ENCODE data around the gene AMIGO1.
"Not testable (repeated sequence)": the region's sequence is repeated elsewhere in the genome, so short reads cannot be mapped to it uniquely, and the experiment has no call there.

Gene AMIGO1

GRCh38 chr1:109485001-109485400 is 24.5 kb downstream of the AMIGO1 start:
- in situ Hi-C loops (cut with HindIII; ENCODE audit: low sequenced_read_pairs): no loop called here

GRCh38 chr1:109484519-109484975 is 25.0 kb downstream of the AMIGO1 start:
- in situ Hi-C loops (cut with HindIII; ENCODE audit: low sequenced_read_pairs): no loop called here

GRCh38 chr1:109483672-109484518 is 25.6 kb downstream of the AMIGO1 start, which contains the start of gene ATXN7L2:
ATXN7L2 (plus strand) TSS chr1:109483905; CDS start chr1:109483954, 49 bp downstream.
- in situ Hi-C loops (cut with HindIII; ENCODE audit: low sequenced_read_pairs): no loop called here

DNA sequence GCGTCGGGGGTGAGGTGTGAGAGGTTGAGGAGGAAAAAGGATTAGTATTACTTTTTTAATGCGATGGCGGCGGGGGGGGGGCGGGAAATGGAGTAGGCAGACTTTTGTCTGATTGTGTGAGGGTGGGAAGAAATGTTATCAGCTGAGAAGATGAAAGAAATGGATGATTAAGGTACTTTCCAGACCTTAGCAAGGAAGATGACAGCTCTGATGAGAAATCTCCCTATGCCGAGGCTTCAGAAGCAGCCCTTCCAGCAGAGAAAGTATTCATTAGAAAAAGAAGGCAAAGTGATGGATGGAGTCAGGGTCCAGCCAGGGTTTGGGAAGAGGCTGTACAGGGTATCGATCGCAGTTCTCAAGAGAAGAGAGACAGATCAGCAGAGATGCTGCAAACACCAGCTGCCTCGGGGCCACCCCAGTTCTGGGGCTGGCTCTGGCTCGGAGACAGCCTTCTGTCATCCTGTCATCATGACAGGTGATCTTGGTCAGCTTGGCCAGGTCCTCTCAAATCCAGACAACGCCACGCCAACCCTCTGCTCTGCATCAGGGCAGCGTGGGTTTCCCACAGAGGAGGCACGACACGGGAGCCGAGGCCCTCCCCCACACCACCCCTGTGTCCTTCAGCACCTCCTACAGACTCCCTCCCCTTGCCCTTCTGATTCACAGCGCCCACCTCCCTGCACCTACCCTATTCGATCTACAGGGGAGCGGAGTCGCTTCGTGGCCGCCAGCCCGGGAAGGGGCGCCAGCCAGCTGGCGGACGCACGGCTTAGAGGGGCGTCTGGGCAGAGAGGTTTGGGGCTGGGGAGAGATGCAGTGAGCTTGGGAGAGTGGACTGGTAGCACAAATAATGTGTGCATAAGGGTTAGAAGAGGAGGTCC is 26.5 kb downstream of the AMIGO1 start:
- in situ Hi-C loops (cut with HindIII; ENCODE audit: low sequenced_read_pairs): no loop called here

GRCh38 chr1:109482242-109482641 is 27.3 kb downstream of the AMIGO1 start:
- in situ Hi-C loops (cut with HindIII; ENCODE audit: low sequenced_read_pairs): no loop called here

GRCh38 chr1:109481646-109482045 is 27.9 kb downstream of the AMIGO1 start:
- in situ Hi-C loops (cut with HindIII; ENCODE audit: low sequenced_read_pairs): no loop called here

DNA sequence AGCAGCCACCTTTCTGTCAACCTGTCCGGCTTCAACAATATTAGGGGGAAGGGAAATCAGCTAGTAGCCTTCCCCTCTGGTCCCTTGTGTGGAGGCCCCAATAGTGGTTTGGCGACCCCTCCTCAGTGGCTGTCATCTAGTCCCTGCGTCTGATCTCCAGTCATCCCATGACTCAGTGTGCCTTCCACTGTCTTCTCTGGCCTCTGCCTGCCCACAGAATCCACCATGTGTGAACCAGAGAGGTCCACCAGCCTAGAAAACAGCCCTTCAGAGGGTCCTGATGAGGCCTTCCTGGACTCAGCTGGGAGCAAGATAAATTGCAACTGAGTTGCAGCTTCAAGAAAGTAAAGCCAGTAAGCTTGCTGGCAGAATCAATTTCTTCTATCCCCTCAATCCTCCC is 29.6 kb downstream of the AMIGO1 start:
- in situ Hi-C loops (cut with HindIII; ENCODE audit: low sequenced_read_pairs): no loop called here

- in situ Hi-C loops (cut with HindIII; ENCODE audit: low sequenced_read_pairs): no loop called here
Measured at GRCh38 chr1:109479311-109479710, 30.2 kb downstream of the AMIGO1 start.

DNA sequence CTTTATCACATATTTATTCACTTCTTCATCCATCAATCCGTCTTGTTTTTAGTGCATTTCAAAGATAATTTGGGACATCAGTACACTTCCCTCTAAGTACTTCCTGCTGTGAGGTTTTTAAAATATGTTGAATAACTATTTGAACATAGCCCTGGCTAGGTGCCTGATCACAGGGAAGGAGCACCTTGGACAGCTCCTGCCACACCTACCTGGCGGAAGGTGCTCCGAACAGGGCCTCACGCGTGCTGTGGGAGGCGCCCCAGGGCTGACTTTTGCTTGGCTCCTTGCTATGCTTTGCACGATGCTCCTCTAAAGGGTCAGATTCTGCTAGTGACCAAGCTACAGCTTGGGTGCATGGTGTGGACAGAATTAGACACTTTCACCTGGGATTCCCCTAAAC is 30.7 kb downstream of the AMIGO1 start:
- in situ Hi-C loops (cut with HindIII; ENCODE audit: low sequenced_read_pairs): no loop called here

GRCh38 chr1:109477821-109478220 is 31.7 kb downstream of the AMIGO1 start:
- in situ Hi-C loops (cut with HindIII; ENCODE audit: low sequenced_read_pairs): no loop called here

GRCh38 chr1:109476825-109477224 is 32.7 kb downstream of the AMIGO1 start:
- in situ Hi-C loops (cut with HindIII; ENCODE audit: low sequenced_read_pairs): no loop called here

- in situ Hi-C loops (cut with HindIII; ENCODE audit: low sequenced_read_pairs): no loop called here
Measured at GRCh38 chr1:109475261-109475660, 34.3 kb downstream of the AMIGO1 start.

- in situ Hi-C loops (cut with HindIII; ENCODE audit: low sequenced_read_pairs): no loop called here
Measured at GRCh38 chr1:109474697-109475096, 34.8 kb downstream of the AMIGO1 start.

GRCh38 chr1:109473284-109474057 is 36.1 kb downstream of the AMIGO1 start:
- in situ Hi-C loops (cut with HindIII; ENCODE audit: low sequenced_read_pairs): not testable (repeated sequence)

DNA sequence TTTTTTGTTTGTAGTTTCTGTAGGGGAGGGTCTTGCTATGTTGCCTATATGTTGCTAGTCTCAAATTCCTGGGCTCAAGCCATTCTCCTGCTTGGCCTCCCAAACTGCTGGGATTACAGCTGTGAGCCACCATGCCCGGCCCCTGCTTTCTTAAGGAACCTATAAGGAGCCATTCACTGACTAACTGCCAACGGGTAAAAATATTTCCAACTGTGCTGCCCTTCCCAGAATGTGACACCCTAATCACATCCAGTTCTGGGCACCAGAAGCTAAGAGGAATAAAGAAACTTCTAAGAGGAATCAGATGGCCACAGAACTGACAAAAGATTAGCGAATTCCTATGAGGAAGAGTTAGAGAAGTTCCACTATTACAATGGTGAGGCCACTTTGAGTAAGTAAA is 36.7 kb downstream of the AMIGO1 start:
- in situ Hi-C loops (cut with HindIII; ENCODE audit: low sequenced_read_pairs): no loop called here

DNA sequence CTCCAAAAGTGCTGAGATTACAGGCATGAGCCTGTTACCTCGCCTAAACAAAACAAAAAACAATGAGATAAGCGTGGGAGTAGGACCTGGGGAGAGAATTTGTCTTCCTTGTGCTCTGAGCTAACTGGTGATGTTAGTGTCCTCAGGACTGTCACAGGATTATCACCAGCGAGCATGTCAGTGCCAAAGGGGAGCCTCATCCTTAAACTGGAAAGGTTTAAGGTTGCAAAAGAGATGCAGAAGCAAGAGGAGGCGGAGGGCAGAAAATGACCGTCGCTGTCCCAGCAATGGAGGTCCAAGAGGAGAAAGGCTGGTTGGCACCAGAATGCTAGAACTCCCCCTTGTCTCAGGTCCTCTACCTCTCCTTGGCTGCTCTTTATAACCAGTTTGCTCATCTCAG is 39.3 kb downstream of the AMIGO1 start:
- in situ Hi-C loops (cut with HindIII; ENCODE audit: low sequenced_read_pairs): no loop called here

- in situ Hi-C loops (cut with HindIII; ENCODE audit: low sequenced_read_pairs): no loop called here
Measured at GRCh38 chr1:109468903-109469302, 40.6 kb downstream of the AMIGO1 start.

- in situ Hi-C loops (cut with HindIII; ENCODE audit: low sequenced_read_pairs): no loop called here
Measured at GRCh38 chr1:109468061-109468460, 41.5 kb downstream of the AMIGO1 start.

- in situ Hi-C loops (cut with HindIII; ENCODE audit: low sequenced_read_pairs): no loop called here
Measured at GRCh38 chr1:109467301-109467777, 42.2 kb downstream of the AMIGO1 start.

- in situ Hi-C loops (cut with HindIII; ENCODE audit: low sequenced_read_pairs): no loop called here
Measured at GRCh38 chr1:109466452-109467300, 42.9 kb downstream of the AMIGO1 start, which contains the start of gene SYPL2. SYPL2 (plus strand) TSS chr1:109466546; CDS start chr1:109466844, 298 bp downstream.

Measured in DLD1 (cell line).